RCC 7860 (cell line): Measurements from ENCODE around the gene NISCH.
A peak's percentile ranks its signal among the peaks of the same experiment; 100 is the strongest.

Source experiments
- DNase-seq: peaks from one replicate; pipeline ENCODE4 v3.0.0-alpha.2; 2015; ENCODE audit warnings: low spot score
- FAIRE-seq: peaks from 2 replicates; lab custom pipeline; 2012; peaks lifted over from hg19 to GRCh38; lab: Jason Lieb, UNC

Gene NISCH

DNA sequence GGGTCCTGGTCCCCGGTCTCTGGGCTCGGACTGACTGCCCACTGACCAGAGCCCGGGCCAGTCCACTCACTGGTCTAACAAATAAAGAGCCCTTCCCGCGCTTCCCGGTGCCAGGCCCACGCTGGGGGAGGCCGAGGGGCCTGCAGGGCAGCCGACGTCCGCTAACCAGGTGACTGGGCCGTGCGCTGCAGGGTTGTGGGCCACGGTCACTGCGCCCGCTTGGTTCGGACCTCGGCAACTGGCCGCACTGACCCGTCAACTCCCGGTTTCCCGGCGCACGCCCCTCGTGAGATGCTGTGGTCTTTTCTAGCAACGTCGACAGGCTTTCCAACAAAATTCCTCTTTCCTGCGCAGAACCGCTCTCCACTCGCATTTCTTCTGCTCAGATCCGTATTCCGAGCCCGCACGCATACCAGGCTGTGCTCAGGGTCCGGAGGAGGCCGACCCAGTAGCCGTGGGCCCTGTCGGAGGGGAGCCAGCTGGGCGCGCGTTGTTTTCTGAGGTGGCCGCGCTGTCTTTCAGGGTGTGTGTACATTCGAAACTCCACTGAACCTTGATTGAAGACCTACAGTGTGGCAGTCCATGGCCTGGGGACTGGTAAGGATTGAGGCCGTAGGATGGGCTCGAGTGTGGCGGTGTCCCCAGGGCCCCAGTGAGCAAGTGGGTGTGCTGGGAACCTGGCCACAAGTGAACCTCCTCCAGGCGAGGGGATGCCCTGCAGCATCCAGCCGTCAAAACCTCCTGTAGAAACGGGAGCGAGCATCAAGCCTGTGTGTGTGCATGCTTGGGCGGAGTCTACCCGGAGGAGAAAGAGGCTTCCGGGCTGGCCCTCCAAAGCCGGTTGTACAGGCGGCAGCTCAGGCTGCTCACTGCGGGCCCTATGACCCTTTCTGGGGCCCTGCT lies 79.1 kb downstream of the NISCH start:
- DNase-seq: no peak
- FAIRE-seq: no peak

GRCh38 chr3:52535411-52536111 lies 80.2 kb downstream of the NISCH start:
- no peak for DNase-seq
- no peak for FAIRE-seq

DNA sequence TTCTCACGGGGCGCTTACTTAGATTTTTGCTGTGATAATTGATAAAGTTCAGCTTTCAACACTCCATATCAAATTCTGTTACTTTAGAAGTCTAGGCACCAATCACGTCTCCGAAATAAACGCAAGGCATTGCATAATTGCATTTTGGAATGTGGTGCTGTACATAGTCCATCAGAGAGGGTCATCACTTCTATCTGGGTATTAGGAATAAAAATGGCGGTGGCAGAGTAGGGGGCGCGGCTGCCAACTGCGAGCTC lies 80.6 kb downstream of the NISCH start:
- DNase-seq (no peak), FAIRE-seq (no peak)

GRCh38 chr3:52536369-52537164 lies 81.2 kb downstream of the NISCH start, which contains the start of gene UQCC5:
Gene UQCC5, plus strand, starts transcription at chr3:52536605. Its CDS starts 151 bp downstream, at chr3:52536756.
- DNase-seq: peak; percentile 93
- FAIRE-seq: peak; percentile 81

DNA sequence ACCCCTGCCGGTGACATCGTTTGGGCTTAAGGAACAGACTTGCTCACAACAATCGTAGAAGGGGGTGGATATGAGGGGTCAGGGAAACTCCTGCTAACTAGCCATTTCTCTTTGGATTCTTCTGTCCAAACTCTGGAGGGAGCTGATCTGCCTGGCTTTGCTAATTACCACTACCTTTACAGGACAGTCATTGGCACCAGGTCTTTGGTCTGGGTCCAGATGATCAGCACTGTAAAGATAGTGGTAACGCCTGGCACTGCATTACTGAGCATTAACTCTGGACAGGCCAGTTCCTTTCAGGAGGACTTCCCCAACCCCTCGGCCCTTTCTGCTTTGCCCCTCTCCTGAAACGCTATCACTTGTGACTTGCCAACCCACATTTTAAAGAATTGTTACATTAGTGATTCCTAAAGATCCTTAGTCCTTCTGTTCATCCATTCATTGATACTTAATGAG lies 81.8 kb downstream of the NISCH start:
- DNase-seq: no peak
- no peak for FAIRE-seq

DNA sequence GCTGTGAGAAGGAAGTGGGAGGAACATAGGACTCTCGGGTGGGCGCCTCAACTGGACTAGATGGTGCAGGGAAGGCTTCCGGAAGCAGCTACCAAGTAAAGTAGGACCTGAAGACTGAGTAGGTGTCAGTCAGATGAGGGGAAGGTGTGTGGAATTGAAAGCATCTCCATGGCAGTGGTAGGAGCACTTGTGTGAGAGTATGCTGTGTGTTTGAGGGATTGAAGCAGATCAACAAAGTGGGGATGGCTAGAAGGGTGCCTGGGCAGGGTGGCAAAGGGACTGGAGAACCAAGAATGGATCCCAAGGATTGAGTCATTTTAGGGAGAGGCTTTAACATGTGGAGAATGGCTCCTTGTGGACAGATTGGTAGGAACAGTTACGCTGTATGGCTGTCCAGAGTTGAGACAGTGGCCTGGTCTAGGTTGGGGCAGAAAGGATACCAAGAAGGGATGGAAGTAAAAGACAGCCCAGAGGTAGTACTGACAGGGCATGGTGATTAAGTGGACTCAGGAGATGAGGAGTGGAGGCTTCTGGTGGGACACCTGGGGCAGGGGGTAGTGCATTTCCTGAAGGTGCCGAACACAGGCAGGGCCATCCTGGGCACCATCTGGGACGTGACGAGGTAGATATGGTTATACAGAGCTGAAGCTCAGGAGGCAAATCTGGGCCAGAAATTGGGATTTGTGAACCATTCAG lies 82.5 kb downstream of the NISCH start:
- FAIRE-seq (no peak), DNase-seq (no peak)

GRCh38 chr3:52539010-52539653 lies 83.7 kb downstream of the NISCH start:
- FAIRE-seq (no peak), DNase-seq (no peak)

DNA sequence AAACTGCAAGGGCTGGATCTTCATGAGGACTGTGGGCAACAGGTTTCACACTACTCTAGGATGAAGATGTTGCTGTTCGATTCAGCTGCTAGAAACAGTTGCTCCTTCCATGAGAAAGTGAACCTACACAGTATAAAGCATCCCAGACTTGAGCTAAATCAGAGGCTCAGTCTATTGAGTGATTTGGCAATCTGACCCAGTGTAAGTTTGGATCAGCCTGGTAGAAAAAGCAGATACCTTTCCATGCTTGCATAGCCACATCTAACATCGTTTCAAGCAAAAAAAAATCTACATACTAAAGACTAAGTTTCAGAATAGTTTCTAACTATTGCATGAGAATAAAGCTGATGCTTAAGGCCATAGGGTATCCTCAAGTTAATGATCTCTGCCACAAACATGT lies 85.6 kb downstream of the NISCH start:
- FAIRE-seq (no peak), DNase-seq (no peak)
